GM12878 (cell line): Measurements from ENCODE around the gene BAZ2A. TPM values are rescaled to one million over a fixed set of nuclear protein-coding genes. Genes with fewer than 3 reads are reported as not detected.

ENCODE experiments used
- polyA plus RNA-seq, 11 experiments: library from polyadenylated mRNA; depleted of rRNA in 4 of 11; unstranded in 6 of 11; stranded (reverse) in 5 of 11; fragments of >200 nt; fragmentation: Nextera tagmentation in 4 of 11; fragmentation: Illumina TruSeq in 1 of 11; extraction: Ambion mirVana in 4 of 11; extraction: Trizol in 1 of 11; gene quantifications; 1 replicate in 1 of 11; 2 replicates in 10 of 11; pipeline versions ENCODE4 v1.2.1 to v1.2.3, GENCODE V29; 2011 to 2016; ENCODE audit warnings: inconsistent platforms in 2 of 11, missing spikeins in 2 of 11, low read depth in 1 of 11
- small RNA-seq: library from RNA; depleted of rRNA; stranded (forward); fragments of <200 nt; gene quantifications from one replicate; pipeline ENCODE3, GENCODE V24; 2014
- total RNA-seq, 4 experiments: library from RNA; depleted of rRNA in 3 of 4; stranded (reverse); fragments of >200 nt in 3 of 4; fragmentation: Illumina TruSeq in 1 of 4; extraction: Trizol in 1 of 4; gene quantifications; 2 replicates each; pipeline versions ENCODE4 v1.2.1 to v1.2.3, GENCODE V29; 2013 to 2021

The BAZ2A gene
- total and polyA plus RNA-seq, 10 of the 15 experiments (the other 5 are each of a cell fraction or from before 2014, with no cell fraction given): 4.8 to 90.2 (median 29.9) TPM

Small RNA genes within 50 kb of the gene (small RNA-seq; reads per million reads assigned to genes)
- gene RN7SL809P (not detected), gene RNU6-343P (not detected), gene SNORD59A (684 reads per million, percentile 99 among the genes with 10 or more reads in this experiment)

Other genes starting within 250 kb of the BAZ2A start
Only the 7 nearest of the 10 such genes appear.
- gene GLS2, start 142.2 kb downstream of the BAZ2A start, total RNA-seq (2014; rRNA removed): 4.1 and 4.6 TPM in 2 replicates
- 3.1 TPM in 2 replicates for gene GLS2, start 142.2 kb downstream of the BAZ2A start, total RNA-seq (2014; rRNA removed; fragmentation: Illumina TruSeq; extraction: Trizol)
- 3.4 and 3.7 TPM in 2 replicates for gene GLS2, start 142.2 kb downstream of the BAZ2A start, total RNA-seq (2021)
- 2.1 and 2.4 TPM in 2 replicates for gene GLS2, start 142.2 kb downstream of the BAZ2A start, polyA plus RNA-seq (2011; rRNA removed)
- gene GLS2, start 142.2 kb downstream of the BAZ2A start, polyA plus RNA-seq (2014; fragmentation: Illumina TruSeq; extraction: Trizol): 2.6 and 3.1 TPM in 2 replicates
- gene GLS2, start 142.2 kb downstream of the BAZ2A start, polyA plus RNA-seq (2014; fragmentation: Nextera tagmentation; extraction: Ambion mirVana): 1 to 10 TPM in 1 of 2 experiments, under 1 TPM in 1; 0.64 to 1.4 TPM
- 3.8 and 4.9 TPM in 2 replicates for gene GLS2, start 142.2 kb downstream of the BAZ2A start, polyA plus RNA-seq (2014; rRNA removed)
- 1 to 10 TPM; 5.2 to 6.4 TPM for gene GLS2, start 142.2 kb downstream of the BAZ2A start, polyA plus RNA-seq (2016; fragmentation: Nextera tagmentation; extraction: Ambion mirVana)
- gene RBMS2, start 108.5 kb downstream of the BAZ2A start, total RNA-seq (2014; rRNA removed): 1.5 and 1.6 TPM in 2 replicates
- 2.1 and 2.2 TPM in 2 replicates for gene RBMS2, start 108.5 kb downstream of the BAZ2A start, total RNA-seq (2014; rRNA removed; fragmentation: Illumina TruSeq; extraction: Trizol)
- gene RBMS2, start 108.5 kb downstream of the BAZ2A start, total RNA-seq (2021): 7.1 and 7.2 TPM in 2 replicates
- gene RBMS2, start 108.5 kb downstream of the BAZ2A start, polyA plus RNA-seq (2011; rRNA removed): 0.40 and 0.56 TPM in 2 replicates
- gene RBMS2, start 108.5 kb downstream of the BAZ2A start, polyA plus RNA-seq (2014; fragmentation: Illumina TruSeq; extraction: Trizol): 5.6 and 6.0 TPM in 2 replicates
- 1 to 10 TPM in 1 of 2 experiments, under 1 TPM in 1; 0.90 to 1.1 TPM for gene RBMS2, start 108.5 kb downstream of the BAZ2A start, polyA plus RNA-seq (2014; fragmentation: Nextera tagmentation; extraction: Ambion mirVana)
- gene RBMS2, start 108.5 kb downstream of the BAZ2A start, polyA plus RNA-seq (2014; rRNA removed): 3.1 and 3.9 TPM in 2 replicates
- 1 to 10 TPM; 2.7 to 3.2 TPM for gene RBMS2, start 108.5 kb downstream of the BAZ2A start, polyA plus RNA-seq (2016; fragmentation: Nextera tagmentation; extraction: Ambion mirVana)
- gene ATP5F1B, start 15.7 kb upstream of the BAZ2A start, total RNA-seq (2014; rRNA removed): 783 and 784 TPM in 2 replicates
- 665 and 686 TPM in 2 replicates for gene ATP5F1B, start 15.7 kb upstream of the BAZ2A start, total RNA-seq (2014; rRNA removed; fragmentation: Illumina TruSeq; extraction: Trizol)
- gene ATP5F1B, start 15.7 kb upstream of the BAZ2A start, total RNA-seq (2021): 885 and 921 TPM in 2 replicates
- gene ATP5F1B, start 15.7 kb upstream of the BAZ2A start, polyA plus RNA-seq (2011; rRNA removed): 1,766 and 1,795 TPM in 2 replicates
- gene ATP5F1B, start 15.7 kb upstream of the BAZ2A start, polyA plus RNA-seq (2014; fragmentation: Illumina TruSeq; extraction: Trizol): 1,076 and 1,335 TPM in 2 replicates
- 1,000 to 10,000 TPM in 1 of 2 experiments, 100 to 1,000 TPM in 1; 671 to 1,479 TPM for gene ATP5F1B, start 15.7 kb upstream of the BAZ2A start, polyA plus RNA-seq (2014; fragmentation: Nextera tagmentation; extraction: Ambion mirVana)
- gene ATP5F1B, start 15.7 kb upstream of the BAZ2A start, polyA plus RNA-seq (2014; rRNA removed): 985 and 1,003 TPM in 2 replicates
- 1,000 to 10,000 TPM; 1,765 to 1,908 TPM for gene ATP5F1B, start 15.7 kb upstream of the BAZ2A start, polyA plus RNA-seq (2016; fragmentation: Nextera tagmentation; extraction: Ambion mirVana)
- 128 and 136 TPM in 2 replicates for gene PTGES3, start 58.0 kb upstream of the BAZ2A start, total RNA-seq (2014; rRNA removed)
- 160 and 164 TPM in 2 replicates for gene PTGES3, start 58.0 kb upstream of the BAZ2A start, total RNA-seq (2014; rRNA removed; fragmentation: Illumina TruSeq; extraction: Trizol)
- 262 and 263 TPM in 2 replicates for gene PTGES3, start 58.0 kb upstream of the BAZ2A start, total RNA-seq (2021)
- 143 and 208 TPM in 2 replicates for gene PTGES3, start 58.0 kb upstream of the BAZ2A start, polyA plus RNA-seq (2011; rRNA removed)
- gene PTGES3, start 58.0 kb upstream of the BAZ2A start, polyA plus RNA-seq (2014; fragmentation: Illumina TruSeq; extraction: Trizol): 317 and 356 TPM in 2 replicates
- 100 to 1,000 TPM; 117 to 186 TPM for gene PTGES3, start 58.0 kb upstream of the BAZ2A start, polyA plus RNA-seq (2014; fragmentation: Nextera tagmentation; extraction: Ambion mirVana)
- gene PTGES3, start 58.0 kb upstream of the BAZ2A start, polyA plus RNA-seq (2014; rRNA removed): 135 and 154 TPM in 2 replicates
- gene PTGES3, start 58.0 kb upstream of the BAZ2A start, polyA plus RNA-seq (2016; fragmentation: Nextera tagmentation; extraction: Ambion mirVana): 100 to 1,000 TPM; 509 to 520 TPM
- 1,902 and 2,076 TPM in 2 replicates for gene NACA, start 95.0 kb upstream of the BAZ2A start, total RNA-seq (2014; rRNA removed)
- gene NACA, start 95.0 kb upstream of the BAZ2A start, total RNA-seq (2014; rRNA removed; fragmentation: Illumina TruSeq; extraction: Trizol): 2,552 and 2,616 TPM in 2 replicates
- gene NACA, start 95.0 kb upstream of the BAZ2A start, total RNA-seq (2021): 1,181 and 1,218 TPM in 2 replicates
- gene NACA, start 95.0 kb upstream of the BAZ2A start, polyA plus RNA-seq (2011; rRNA removed): 1,734 and 2,407 TPM in 2 replicates
- gene NACA, start 95.0 kb upstream of the BAZ2A start, polyA plus RNA-seq (2014; fragmentation: Illumina TruSeq; extraction: Trizol): 2,171 and 2,212 TPM in 2 replicates
- 1,000 to 10,000 TPM; 2,263 to 2,782 TPM for gene NACA, start 95.0 kb upstream of the BAZ2A start, polyA plus RNA-seq (2014; fragmentation: Nextera tagmentation; extraction: Ambion mirVana)
- gene NACA, start 95.0 kb upstream of the BAZ2A start, polyA plus RNA-seq (2014; rRNA removed): 1,670 and 1,966 TPM in 2 replicates
- gene NACA, start 95.0 kb upstream of the BAZ2A start, polyA plus RNA-seq (2016; fragmentation: Nextera tagmentation; extraction: Ambion mirVana): 1,000 to 10,000 TPM; 1,525 to 1,529 TPM
- 27.1 and 40.1 TPM in 2 replicates for gene PRIM1, start 122.0 kb upstream of the BAZ2A start, total RNA-seq (2014; rRNA removed)
- 53.0 and 58.8 TPM in 2 replicates for gene PRIM1, start 122.0 kb upstream of the BAZ2A start, total RNA-seq (2014; rRNA removed; fragmentation: Illumina TruSeq; extraction: Trizol)
- gene PRIM1, start 122.0 kb upstream of the BAZ2A start, total RNA-seq (2021): 29.8 and 31.0 TPM in 2 replicates
- 42.1 and 64.4 TPM in 2 replicates for gene PRIM1, start 122.0 kb upstream of the BAZ2A start, polyA plus RNA-seq (2011; rRNA removed)
- gene PRIM1, start 122.0 kb upstream of the BAZ2A start, polyA plus RNA-seq (2014; fragmentation: Illumina TruSeq; extraction: Trizol): 59.8 and 71.5 TPM in 2 replicates
- gene PRIM1, start 122.0 kb upstream of the BAZ2A start, polyA plus RNA-seq (2014; fragmentation: Nextera tagmentation; extraction: Ambion mirVana): 10 to 100 TPM; 54.0 to 70.6 TPM
- 25.8 and 35.2 TPM in 2 replicates for gene PRIM1, start 122.0 kb upstream of the BAZ2A start, polyA plus RNA-seq (2014; rRNA removed)
- gene PRIM1, start 122.0 kb upstream of the BAZ2A start, polyA plus RNA-seq (2016; fragmentation: Nextera tagmentation; extraction: Ambion mirVana): 10 to 100 TPM; 57.5 to 59.7 TPM
- 0.90 and 1.6 TPM in 2 replicates for gene HSD17B6, start 133.0 kb upstream of the BAZ2A start, total RNA-seq (2014; rRNA removed)
- 1.6 and 2.1 TPM in 2 replicates for gene HSD17B6, start 133.0 kb upstream of the BAZ2A start, total RNA-seq (2014; rRNA removed; fragmentation: Illumina TruSeq; extraction: Trizol)
- 2.1 and 3.2 TPM in 2 replicates for gene HSD17B6, start 133.0 kb upstream of the BAZ2A start, total RNA-seq (2021)
- 0.91 and 0.98 TPM in 2 replicates for gene HSD17B6, start 133.0 kb upstream of the BAZ2A start, polyA plus RNA-seq (2011; rRNA removed)
- 1.5 and 2.4 TPM in 2 replicates for gene HSD17B6, start 133.0 kb upstream of the BAZ2A start, polyA plus RNA-seq (2014; fragmentation: Illumina TruSeq; extraction: Trizol)
- 1 to 10 TPM; 2.0 to 2.1 TPM for gene HSD17B6, start 133.0 kb upstream of the BAZ2A start, polyA plus RNA-seq (2014; fragmentation: Nextera tagmentation; extraction: Ambion mirVana)
- 0.99 and 1.2 TPM in 2 replicates for gene HSD17B6, start 133.0 kb upstream of the BAZ2A start, polyA plus RNA-seq (2014; rRNA removed)
- 1 to 10 TPM; 1.9 to 2.2 TPM for gene HSD17B6, start 133.0 kb upstream of the BAZ2A start, polyA plus RNA-seq (2016; fragmentation: Nextera tagmentation; extraction: Ambion mirVana)